DMS153 treated with DMSO at 0.1 percent for 48 hours (cell line): Measurements from ENCODE around the gene DCP1B.

Source experiments
- DNase-seq: peaks from one replicate; lab custom pipeline; 2025; ENCODE audit not compliant: unreplicated experiment; lab: John Stamatoyannopoulos, UW

The DCP1B gene

DNA sequence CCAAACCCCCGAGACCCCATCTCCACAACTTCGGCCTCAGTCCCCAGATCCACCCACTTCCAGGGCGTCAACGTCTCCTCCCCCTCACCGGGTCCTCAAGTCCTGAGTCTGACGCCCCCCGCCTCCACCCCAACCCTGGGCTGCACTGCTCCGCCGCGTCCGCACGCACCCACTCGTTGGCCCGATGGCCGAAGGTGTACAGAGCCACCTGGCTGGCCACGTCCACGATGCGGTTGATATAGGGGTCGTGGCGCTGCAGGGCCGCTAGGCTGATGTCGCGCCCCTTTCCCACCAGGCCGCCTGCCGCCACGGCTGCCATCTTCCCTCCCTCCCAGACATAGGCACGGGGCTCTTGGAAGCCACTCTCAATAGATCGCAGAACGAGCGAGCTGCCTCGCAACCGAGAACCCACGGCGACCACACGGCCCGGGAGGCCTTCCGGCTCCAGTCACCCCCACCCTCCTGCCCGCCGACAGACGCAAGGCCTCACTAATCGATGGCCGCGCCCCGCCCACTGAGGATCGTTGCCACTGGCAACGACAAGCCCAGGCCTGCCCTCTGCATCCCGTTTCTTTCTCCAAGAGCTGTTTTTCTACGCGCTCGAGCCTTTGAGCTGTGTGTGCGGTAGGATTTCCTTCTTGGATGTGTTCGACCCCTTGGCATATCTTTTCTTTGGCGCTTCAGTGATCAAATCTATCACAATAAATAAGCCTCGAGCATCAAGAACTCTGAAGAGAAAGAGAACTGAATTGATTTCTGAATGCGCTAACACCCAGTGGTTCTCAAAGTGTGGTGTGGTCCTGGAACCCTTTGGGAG is at the start of gene DCP1B:
Gene DCP1B, minus strand, starts transcription at position 345 of the 817 bp plus-strand sequence. Its CDS starts 26 bp downstream, at position 319.
- peak; percentile 94 for DNase-seq

DNA sequence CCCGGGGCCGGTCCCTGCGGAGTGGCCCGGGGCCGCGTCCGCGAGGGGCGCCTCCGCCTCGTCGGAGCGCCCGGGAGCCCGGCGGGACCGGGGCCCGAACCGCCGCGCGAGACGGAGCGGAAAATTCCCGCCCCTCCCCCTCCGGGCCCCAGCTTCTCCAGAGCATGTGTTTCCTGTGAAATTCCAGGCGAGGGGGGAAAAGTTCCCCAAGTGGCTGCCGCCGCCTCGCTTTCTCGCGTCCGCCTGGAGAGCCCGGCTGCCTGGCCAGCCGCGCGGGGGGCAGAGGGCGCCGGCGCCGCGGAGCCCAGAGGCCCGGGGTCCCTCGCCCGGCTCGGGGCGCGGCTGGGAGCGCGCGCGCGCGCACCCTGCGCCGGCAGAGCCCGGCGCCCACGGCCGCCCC is 49.4 kb upstream of the DCP1B start:
- no peak for DNase-seq

DNA sequence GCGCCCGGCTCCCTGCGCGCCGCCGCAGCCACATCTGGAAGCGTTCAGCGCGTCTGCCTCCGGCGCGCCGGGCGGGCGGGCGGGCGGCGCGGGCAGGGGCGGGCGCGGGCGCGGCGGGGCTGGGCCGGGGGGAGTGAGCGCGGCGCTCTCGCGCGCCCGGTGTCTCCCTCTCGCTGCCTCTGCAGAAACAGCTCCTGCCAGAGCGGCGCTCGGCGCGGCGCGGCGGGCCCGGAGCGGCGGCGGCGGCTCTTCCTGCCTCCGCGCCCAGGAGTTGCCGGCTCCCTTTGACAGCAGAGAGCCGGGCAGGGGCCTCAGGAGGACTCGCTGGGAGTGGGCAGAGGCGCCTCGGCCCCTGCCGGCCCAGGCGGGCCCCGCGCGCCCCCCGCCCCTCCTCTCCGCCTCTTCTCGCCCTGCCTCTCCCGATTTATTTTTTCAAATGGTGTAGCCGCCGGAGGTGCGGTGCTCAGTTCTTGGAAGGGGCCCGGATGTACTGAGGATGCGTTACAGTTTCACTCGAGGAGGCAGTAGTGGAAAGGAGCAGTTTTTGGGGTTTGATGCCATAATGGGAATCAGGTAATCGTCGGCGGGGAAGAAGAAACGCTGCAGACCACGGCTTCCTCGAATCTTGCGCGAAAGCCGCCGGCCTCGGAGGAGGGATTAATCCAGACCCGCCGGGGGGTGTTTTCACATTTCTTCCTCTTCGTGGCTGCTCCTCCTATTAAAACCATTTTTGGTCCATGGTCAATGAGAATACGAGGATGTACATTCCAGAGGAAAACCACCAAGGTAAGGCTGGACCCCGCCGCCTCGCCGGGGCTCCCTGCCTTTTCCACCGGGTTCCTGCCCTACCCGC is 48.8 kb upstream of the DCP1B start, which contains the start of gene CACNA1C:
Gene CACNA1C, plus strand, starts transcription at position 162 of the 853 bp plus-strand sequence. Its CDS starts 576 bp downstream, at position 738.
- peak; percentile 48 for DNase-seq

DNA sequence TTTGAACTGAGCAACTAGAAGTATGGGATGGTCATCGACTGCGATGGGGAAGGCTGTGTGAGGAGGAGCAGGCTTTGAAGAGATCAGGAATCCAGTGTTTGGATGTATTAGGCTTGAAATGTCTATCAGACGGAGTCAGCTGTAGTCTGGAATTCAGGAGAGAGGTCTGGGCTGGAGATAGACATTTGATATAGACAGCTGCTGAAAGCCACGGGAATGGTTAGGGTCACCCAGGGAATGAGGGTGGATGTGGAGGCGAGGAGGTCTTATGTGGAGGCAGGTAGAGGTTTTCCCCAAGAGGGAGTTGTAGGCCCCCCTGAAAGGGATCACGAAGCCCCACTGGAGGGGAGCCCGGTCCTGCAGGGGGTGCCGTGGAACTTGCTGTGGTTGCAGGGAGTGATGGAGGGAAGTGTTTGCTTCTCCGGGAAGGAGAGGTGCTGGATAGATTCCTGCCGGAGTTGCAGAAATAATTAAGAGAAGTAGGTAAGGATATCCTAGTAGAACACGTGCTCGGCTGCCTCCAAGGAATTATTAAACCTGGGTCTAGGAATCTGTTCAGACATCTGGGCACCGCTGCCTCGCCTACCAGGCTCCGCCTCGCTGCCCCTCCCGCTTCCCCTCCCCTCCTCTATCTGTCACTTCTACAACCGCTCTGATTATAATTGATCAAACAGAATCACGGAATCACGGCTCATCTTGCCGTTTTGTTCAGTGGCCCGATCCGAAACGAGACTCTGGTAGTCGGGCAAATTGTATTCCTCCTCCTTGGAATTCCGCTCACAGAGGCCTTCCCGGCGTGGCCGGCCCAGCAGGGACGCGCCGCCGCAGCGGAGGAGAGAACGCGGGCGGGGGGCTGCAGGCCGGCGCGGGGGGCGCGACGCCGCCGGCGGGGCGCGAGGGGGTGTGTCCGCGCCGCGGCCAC is 47.7 kb upstream of the DCP1B start:
- DNase-seq = no peak

DNA sequence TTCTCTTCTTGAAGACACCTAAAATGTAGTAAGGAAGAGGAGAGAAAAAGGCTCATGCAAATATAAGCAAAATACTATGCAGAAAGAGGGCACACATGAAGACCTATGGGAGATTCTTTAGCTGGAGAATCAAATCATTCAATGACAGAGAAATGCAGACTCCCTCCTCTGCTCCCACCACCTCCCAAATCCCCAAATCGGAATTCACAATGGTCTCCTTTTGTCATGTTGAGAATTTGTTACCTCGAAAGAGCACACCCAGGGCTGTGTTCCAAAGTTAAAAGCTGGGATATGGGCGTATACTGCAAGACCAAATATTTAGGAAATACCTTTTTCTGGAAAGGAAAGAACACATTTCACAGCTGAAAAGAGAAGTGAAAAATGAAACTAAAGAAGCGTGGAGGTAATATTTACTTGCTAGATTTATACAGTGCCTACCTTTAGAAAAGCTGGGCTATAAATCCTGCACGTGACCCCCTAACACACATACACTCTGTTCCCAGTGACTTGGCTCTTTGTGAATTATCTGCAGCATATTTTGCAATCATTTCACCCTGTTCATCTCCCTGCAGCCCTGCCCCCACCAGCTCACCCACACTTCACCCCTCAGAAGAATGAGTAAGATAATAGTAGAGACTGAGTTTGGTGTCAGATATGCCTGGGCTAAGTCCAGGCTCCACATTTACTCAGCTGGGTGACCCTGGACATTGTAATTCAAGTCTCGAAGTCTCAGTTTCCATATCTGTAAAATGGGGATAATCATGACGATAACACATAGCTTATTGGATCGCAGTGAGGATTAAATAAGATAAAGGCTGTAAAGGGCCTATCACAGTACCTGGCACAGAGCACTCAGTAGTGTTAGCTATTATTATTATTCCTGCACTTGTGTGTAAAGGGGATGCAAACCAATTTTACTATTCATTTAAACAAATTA is 45.6 kb upstream of the DCP1B start:
- DNase-seq = no peak

DNA sequence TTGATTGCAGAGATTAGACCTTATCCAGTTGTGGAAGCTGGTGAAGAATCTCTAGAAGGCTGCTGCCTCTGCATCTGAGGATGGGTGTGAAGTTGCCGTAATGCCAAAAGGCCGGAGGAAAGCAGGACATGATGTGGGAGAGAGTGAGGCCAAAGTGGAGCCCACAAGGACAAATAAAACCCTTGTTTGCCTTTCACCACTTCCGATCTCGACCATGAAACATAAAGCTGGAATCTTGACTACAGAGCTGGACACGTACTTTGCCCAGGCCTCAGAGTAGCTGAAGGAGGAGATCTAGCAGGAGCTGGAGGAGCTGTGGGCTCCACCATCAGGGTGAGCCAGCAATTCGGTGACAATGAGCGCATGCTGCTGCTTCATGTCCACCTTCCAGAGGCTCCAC is 43.5 kb upstream of the DCP1B start:
- no peak for DNase-seq

DNA sequence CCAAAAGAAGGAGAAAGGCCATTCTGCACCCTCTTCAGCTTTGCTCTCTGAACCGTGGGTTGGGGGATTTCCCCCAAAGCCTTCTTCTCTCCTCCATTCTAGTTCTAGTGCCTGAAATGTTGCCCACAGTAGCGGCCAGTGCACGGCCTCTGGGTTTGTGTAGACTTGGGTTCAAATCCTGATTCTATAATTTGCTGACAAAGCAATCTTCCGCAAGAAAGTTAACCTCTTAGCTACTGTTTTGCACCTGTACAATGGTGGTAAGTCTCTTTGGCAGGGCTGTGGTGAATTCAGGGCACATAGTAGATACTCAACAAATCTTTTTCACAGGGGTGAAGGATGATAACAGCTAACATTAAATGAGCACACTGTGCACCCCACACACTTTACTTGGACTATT is 42.7 kb upstream of the DCP1B start:
- DNase-seq = no peak

DNA sequence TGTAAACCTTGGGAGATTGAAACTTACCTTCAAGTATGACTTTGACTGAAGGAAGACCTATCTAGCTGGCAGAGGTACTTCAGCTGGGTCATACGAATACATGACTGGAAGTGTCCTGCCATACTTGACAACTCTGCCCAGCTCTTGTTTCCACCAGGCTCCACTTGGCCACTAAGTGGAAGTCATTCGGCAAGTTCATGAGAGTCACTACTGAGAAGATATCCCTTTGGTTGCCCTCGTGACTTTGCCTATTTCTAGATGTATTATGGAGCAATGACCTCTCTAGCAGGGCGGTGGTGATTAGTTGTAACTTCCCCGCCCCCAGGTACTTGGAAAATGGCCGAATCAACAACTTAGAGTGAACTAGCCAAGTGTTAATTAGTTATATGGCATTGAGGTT is 39.9 kb upstream of the DCP1B start:
- DNase-seq = no peak

DNA sequence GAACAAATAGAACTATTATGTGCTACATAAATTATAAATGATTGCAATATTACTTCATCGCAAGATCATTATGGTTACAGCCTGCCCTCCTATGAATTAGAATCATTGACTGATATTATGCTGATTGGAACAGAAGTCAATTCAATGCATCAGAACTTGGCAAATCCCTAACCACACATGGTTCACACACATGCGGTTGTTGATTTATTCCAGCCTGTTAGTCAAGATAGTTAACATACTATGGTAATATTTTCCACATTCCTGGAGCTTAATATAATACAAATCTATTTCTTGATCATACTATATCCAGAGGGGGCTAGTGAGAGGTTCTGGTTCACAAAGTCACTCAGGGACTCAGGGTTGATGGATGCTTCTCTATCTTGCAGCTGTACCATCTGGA is 38.8 kb upstream of the DCP1B start:
- no peak for DNase-seq

DNA sequence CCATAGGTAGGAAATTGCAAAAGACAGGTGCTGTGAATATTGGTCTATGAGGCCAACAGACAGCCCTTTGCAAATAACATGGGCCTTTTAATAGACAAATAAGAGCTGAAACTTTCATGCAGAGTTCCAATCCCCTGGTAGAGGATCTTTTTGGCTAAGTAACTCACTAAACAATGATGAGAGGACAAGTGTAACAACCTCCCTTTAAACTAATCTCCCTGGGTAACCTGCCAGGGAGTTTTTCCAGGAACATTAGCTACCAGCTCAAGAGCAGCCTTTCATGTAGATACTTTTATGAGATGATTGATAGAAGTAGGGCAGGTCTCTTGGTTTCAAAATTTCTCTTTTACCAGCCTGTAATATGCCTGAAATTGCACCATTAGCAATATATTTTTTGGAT is 34.8 kb upstream of the DCP1B start:
- no peak for DNase-seq

DNA sequence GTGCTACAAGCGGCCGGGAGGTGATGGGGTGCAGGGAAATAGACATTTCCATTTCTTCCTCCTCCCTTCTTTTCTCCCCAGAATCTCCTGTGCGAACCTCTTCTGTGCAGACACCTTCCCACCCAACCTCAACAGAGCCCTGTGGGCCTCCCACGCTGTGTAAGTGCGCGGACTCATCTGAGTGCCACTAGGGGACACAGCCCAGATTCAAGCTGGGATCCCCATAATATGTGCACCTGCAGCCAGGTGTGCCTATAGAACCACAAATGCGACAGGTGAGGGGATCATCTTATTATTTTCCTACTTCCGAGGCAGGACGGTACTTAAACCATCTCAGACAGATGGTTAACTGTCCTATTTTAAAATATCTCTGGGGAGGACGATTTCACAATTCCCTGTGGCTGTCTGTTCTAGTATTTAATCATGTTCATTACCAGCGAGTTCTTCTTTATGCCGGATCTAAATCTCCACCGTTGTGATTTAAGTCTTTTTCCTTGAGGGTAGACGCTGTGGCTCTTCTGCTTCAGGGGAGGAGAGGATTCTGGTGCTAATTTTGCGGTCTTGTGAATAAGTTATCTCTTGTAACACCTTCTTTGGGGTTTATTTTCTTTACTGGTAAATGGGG is 31.3 kb upstream of the DCP1B start:
- DNase-seq = no peak

DNA sequence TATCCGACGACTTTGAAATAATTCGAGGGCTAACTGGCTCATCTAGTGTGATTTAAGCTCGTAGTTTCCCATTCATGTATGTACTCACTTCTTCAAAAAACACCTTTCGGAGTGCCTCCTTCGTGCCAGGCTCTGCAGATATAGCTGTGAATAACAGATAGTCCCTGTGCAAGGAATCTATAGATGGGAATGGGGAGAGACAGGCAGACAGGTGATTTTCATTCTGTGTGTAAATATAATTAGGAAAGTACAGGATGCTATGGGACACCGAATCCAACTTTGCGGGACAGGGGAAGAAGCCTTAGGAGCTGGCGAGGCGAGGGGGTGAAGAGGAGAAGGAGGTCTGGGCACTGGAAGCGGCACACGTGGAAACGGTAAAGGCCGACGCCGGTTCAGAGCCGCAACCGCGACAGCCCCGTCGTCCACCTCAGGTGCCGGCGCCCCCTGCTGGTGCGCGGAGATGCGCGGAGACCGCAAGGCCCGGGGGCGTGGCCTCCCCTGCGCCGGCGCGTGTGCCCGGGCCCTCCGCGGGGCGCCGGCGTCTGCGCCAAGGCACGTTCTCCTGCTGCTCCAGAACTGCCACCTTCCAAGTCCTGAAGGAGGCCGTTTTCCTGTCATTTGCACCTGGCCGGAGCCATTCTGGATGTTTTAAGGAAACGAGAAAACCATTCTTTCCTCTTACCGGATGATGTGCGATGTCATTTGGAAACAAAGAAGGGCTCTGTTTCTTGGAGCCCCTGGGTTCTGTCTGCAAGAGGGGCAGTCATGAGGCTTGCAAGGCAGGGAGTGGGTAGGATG is 30.6 kb upstream of the DCP1B start:
- DNase-seq = peak; percentile 71

DNA sequence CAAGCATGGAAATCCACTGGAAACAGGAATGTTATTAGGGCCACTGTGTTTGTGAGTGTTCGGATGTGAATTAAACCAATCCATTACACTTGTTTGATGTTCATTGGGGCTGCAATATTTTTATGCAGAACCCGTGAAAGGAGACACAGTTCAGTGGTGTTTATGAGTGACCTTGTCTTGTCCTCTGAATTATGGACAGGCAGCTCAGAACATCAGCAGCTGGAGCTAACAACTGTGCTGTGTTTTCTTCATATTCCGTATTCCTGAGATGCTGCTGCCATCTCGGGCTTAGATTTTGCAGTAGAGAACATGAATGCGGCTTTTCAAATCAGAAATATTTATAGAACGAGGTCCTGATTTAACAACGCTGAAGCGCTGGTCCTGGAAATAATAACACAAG is 28.2 kb upstream of the DCP1B start:
- DNase-seq = no peak

DNA sequence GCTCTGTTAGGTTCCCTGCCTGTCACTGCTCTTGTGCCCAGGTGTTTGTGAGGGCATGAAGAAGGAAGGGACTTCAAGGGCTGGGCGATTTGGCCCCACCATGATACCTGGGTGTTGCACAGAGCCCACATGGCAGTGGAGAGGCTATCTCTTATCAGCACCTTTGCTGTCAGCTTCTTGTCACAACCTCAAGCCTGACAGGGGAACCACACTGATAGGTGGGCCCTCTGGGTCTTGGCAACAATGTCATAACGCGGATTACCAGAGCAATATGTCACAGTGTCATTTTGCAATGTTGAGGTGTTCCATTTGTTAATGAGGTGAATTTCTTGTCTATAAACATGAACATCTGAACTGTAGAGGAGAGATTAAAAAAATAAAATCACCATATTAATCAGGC is 25.6 kb upstream of the DCP1B start:
- DNase-seq = no peak

DNA sequence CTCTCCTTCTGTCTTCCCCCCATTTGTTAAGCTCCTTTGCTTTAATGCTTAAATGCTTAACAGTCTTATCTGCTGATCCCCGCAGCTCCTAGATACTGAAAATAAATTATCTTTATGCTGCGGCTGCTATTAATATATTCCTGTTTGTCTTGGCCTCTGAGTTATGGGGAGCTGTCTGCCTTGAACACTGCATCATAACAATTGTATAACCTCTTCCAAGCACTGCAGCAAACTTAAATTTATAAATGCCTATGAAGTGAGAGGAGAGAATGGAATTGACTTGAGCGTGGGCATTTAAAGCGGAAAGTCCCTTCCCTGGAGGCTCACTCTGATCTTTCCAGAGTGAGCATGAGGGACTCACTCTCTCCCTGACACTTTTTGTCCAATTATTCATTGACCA is 23.1 kb upstream of the DCP1B start:
- no peak for DNase-seq

DNA sequence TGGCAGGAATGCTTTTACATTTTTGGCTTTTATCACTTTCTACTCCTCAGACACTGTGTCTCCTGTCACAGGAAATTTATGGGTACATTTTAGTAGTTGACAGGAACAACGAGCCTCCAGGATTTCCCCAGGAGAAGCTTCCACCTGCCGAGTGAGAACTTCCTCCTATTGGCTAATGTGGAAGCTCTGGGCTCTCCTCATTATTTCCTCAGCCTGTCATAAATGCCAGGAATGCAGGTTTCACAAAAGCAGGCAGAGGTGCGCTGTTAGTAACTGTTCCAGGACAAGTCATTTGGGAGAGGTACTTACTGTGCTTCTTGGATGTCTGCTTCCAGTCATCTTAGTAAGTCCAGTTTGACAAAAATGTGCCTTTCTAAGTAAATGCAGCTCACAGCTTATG is 19.1 kb upstream of the DCP1B start:
- no peak for DNase-seq

DNA sequence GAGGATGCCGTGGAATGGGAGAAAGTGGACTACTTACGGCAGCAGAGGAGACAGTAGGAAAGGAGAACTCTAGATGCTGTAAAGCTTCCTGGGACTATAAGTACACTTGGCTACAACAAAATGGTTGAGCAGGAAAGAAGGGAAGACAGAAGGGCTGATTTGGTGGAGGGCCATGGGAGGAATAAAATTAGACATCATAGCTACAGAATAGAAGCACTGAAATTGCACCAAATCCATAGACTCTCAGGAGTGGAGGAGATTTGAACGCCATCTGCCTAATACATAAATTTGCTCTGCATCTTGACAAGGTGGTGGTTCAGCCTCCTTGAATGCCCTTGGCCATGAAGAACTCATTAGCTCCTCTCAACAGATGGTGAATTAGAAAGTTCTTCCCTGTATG is 16.3 kb upstream of the DCP1B start:
- DNase-seq = no peak

DNA sequence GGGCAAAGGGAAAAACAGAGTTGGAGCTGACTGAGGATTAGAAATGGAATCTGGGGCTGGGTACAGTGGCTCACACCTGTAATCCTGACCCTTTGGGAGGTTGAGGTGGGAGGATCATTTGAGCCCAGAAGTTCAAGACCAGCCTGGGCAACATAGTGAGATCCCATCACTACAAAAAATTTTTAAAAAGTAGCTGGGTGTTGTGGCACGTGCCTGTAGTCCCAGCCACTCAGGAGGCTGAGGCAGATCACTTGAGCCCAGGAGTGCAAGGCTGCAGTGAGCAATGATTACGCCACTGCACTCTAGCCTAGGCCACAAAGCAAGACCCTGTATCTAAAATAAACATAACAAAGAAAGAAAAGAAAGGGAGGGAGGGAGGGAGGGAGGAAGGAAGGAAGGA is 14.9 kb upstream of the DCP1B start:
- no peak for DNase-seq

DNA sequence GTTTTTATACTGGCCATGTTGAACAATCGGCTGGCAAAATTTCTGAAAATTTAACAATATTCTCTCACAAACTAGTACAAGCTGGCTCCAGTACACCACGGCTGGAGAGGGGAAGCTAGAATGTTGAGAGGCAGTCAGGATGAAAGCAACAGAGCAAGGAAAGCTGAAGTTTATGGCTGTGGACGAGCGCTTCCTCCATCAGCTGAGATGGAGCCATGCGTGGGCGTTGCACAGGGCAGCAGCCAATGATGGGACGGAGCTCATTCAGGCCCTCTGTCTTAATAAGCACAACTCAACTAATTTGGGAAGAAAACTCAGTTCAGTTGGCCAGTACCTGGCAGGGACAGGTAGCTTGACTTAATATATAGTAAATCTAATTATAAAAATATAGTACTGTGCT is 14.1 kb upstream of the DCP1B start:
- no peak for DNase-seq
